ENCODE results near the gene SIGLEC15. TPM values are rescaled to one million over a fixed set of nuclear protein-coding genes. Genes with fewer than 3 reads are reported as not detected.

SIGLEC15 gene
- total RNA-seq, 4 donors from 2014 or later = 0.16 to 1.4 (median 0.71) TPM

- no peak for TF ChIP-seq CTCF (IDR thresholded peaks at IDR 0.05; ENCODE audit: low read depth)
Measured at GRCh38 chr18:45802814-45803492, 22.5 kb upstream of the SIGLEC15 start.

- no peak for TF ChIP-seq CTCF (IDR thresholded peaks at IDR 0.05; ENCODE audit: low read depth)
Measured at GRCh38 chr18:45805551-45805950, 19.9 kb upstream of the SIGLEC15 start.

DNA sequence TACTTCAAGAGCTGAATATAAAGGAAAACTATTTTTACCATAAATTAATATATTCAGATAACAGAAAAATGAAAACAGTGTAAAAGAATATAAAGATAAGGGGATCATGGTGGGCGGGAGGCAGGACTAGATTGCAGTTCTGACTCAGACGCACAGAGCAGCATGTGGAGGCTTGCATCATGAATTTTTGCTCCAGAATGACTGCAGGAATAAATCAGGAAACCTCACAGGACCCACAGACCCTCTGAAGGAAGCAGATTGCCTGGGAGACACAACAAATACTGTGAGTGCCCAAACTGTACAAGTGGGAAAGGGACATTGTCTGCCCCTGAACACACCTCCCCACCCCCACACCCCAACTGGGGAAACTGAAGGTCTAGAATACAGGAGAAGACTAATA, 19.2 kb upstream of the SIGLEC15 start:
- no peak for TF ChIP-seq CTCF (IDR thresholded peaks at IDR 0.05; ENCODE audit: low read depth)

- TF ChIP-seq CTCF (IDR thresholded peaks at IDR 0.05; ENCODE audit: low read depth) = no peak
Measured at GRCh38 chr18:45817543-45817942, 7.9 kb upstream of the SIGLEC15 start.

DNA sequence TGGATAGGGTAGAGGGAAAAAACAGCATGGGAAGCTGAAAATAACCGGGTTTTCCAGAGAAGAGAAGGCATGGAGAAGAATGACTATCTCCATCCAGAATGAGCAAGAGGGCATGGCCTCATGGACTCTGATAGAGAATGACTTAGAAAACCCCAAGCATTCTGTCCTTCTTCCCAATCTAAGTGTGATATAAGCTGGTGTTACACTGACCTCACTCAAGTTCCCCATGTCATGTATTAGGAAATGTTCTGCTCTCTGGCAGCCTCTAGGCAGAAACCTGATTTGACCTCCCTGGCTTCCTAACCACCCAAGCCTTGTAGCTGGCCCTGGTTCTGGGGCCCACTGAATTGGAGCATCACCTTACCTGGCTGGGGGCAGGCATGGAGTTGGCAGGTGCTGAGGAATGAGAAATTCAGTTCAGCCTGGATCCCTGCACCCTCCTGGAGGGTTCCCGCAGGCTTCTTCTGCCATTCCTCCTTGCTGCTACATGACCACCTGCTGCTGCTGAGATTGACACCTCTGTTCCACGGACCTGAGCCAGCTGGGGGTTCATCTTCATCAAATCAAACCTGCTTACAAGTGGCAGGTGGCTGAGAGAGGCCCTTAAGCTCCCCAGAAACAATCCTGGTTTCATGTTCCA, 5.2 kb upstream of the SIGLEC15 start:
- no peak for TF ChIP-seq CTCF (IDR thresholded peaks at IDR 0.05; ENCODE audit: low read depth)

DNA sequence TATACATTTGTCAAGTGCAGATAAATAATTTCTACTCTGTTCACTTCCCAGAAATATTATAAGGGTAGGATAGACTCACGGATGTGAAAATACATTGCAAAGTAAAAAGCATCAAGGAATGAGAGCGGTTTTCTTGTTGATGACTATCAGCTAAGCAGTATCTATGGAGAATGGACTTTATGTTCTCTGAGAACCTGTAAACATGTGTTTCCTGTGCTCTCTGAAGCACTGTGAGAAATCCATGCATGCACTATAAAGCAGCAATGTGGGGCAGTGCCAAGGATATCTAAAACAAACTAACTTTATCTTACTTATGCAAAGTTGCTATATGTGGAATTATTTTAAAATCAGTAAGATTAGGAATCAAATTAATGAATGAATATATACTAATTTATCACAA, 4.4 kb upstream of the SIGLEC15 start:
- no peak for TF ChIP-seq CTCF (IDR thresholded peaks at IDR 0.05; ENCODE audit: low read depth)

DNA sequence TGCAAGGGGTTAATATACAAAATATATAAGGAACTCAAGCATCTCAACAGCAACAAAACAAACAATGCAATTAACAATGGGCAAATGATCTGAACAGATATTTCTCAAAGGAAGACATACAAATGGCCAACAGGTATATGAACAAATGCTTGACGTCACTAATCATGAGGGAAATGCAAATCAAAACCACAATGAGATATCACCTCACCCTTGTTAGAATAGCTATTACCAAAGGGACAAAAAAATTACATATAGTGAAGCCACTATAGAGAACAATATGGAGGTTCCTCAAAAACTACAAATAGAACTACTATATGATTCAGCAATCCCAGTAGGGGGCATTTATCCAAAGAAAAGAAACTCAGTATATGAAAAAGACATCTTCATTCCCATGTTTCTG, 3.8 kb upstream of the SIGLEC15 start:
- TF ChIP-seq CTCF (IDR thresholded peaks at IDR 0.05; ENCODE audit: low read depth) = no peak

All from subcutaneous adipose tissue (tissue), 4 donors.